Neuronal stem cell (in vitro differentiated cells): Measurements from ENCODE around the gene FCN3.
A peak's percentile ranks its signal among the peaks of the same experiment; 100 is the strongest.

Experiments
- DNase-seq: peaks from one replicate; pipeline ENCODE4 v3.0.0-alpha.2; 2013; ENCODE audit warnings: low spot score
- H2AFZ ChIP-seq: one replicate; pipeline ENCODE4 v1.6.1; 2013; ENCODE audit warnings: mild to moderate bottlenecking, low read length, inconsistent platforms
- H2AK5ac ChIP-seq: 2 replicates; pipeline ENCODE4 v1.6.1; 2013; ENCODE audit warnings: low read depth, mild to moderate bottlenecking, inconsistent platforms, low read length, moderate library complexity, mixed read lengths
- H2BK120ac ChIP-seq: 2 replicates; pipeline ENCODE4 v1.6.1; 2013; ENCODE audit warnings: low read depth, mild to moderate bottlenecking, inconsistent platforms, low read length, moderate library complexity, mixed read lengths
- H2BK12ac ChIP-seq: one replicate; pipeline ENCODE4 v1.6.1; 2013; ENCODE audit warnings: low read length, inconsistent platforms
- H2BK15ac ChIP-seq: 2 replicates; pipeline ENCODE4 v1.6.1; 2013; ENCODE audit warnings: mild to moderate bottlenecking, low read length, inconsistent platforms, mixed read lengths
- H2BK5ac ChIP-seq: one replicate; pipeline ENCODE4 v1.6.1; 2013; ENCODE audit warnings: inconsistent platforms, mild to moderate bottlenecking, low read length, moderate library complexity
- H3K14ac ChIP-seq: one replicate; pipeline ENCODE4 v1.6.1; 2013; ENCODE audit warnings: low read length, inconsistent platforms
- H3K18ac ChIP-seq: 2 replicates; pipeline ENCODE4 v1.6.1; 2013; ENCODE audit warnings: low read length, inconsistent platforms
- H3K23ac ChIP-seq: 2 replicates; pipeline ENCODE4 v1.6.1; 2013; ENCODE audit warnings: low read depth, mild to moderate bottlenecking, mixed read lengths, low read length, inconsistent platforms; ENCODE audit not compliant: poor library complexity
- H3K27ac ChIP-seq: replicated peaks from 3 replicates; pipeline ENCODE4 v1.5.1; 2013; ENCODE audit warnings: low read length, inconsistent platforms
- H3K27me3 ChIP-seq, 3 experiments: 2 replicates each; pipeline ENCODE4 v1.6.1; 2013; ENCODE audit warnings: low read length in 3 of 3, mild to moderate bottlenecking in 2 of 3, inconsistent platforms in 1 of 3, low read depth in 1 of 3, mixed read lengths in 1 of 3, moderate library complexity in 1 of 3; ENCODE audit not compliant: control insufficient read depth in 3 of 3, insufficient read depth in 3 of 3
- H3K36me3 ChIP-seq, 2 donors: replicated peaks in 1 of 2; 2 replicates each; pipeline ENCODE4 v1.6.1; 2013; ENCODE audit warnings: low read length in 2 of 2; ENCODE audit not compliant: control insufficient read depth in 2 of 2, insufficient read depth in 2 of 2
- H3K4ac ChIP-seq: 2 replicates; pipeline ENCODE4 v1.6.1; 2013; ENCODE audit warnings: inconsistent platforms, mild to moderate bottlenecking, low read length, moderate library complexity
- H3K4me1 ChIP-seq, 2 donors: 1 replicate in 1 of 2; 2 replicates in 1 of 2; pipeline ENCODE4 v1.6.1; 2013; ENCODE audit warnings: low read length in 2 of 2, low read depth in 1 of 2; ENCODE audit not compliant: control insufficient read depth in 2 of 2, insufficient read depth in 1 of 2
- H3K4me2 ChIP-seq: one replicate; pipeline ENCODE4 v1.6.1; 2013; ENCODE audit warnings: mild to moderate bottlenecking, low read length, inconsistent platforms; ENCODE audit not compliant: insufficient read depth, poor library complexity, severe bottlenecking
- H3K4me3 ChIP-seq, 2 donors: 2 replicates each; pipeline ENCODE4 v1.5.1; 2013; ENCODE audit warnings: low read length in 2 of 2, mild to moderate bottlenecking in 2 of 2, inconsistent platforms in 1 of 2, moderate library complexity in 1 of 2
- H3K79me1 ChIP-seq: one replicate; pipeline ENCODE4 v1.6.1; 2013; ENCODE audit warnings: low read depth, mild to moderate bottlenecking, inconsistent platforms, low read length, moderate library complexity
- H3K9ac ChIP-seq: one replicate; pipeline ENCODE4 v1.6.1; 2013; ENCODE audit warnings: mild to moderate bottlenecking, low read depth, low read length, inconsistent platforms; ENCODE audit not compliant: poor library complexity
- H3K9me3 ChIP-seq, 2 donors: replicated peaks in 1 of 2; 2 replicates each; pipeline versions ENCODE3 to v1.6.1; 2013; ENCODE audit warnings: low read length in 2 of 2, mild to moderate bottlenecking in 2 of 2, inconsistent platforms in 1 of 2, low read depth in 1 of 2, mixed read lengths in 1 of 2, moderate library complexity in 1 of 2; ENCODE audit not compliant: control insufficient read depth in 2 of 2, insufficient read depth in 1 of 2
- H4K8ac ChIP-seq: one replicate; pipeline ENCODE4 v1.6.1; 2013; ENCODE audit warnings: low read depth, mild to moderate bottlenecking, inconsistent platforms, low read length, moderate library complexity
- H4K91ac ChIP-seq: one replicate; pipeline ENCODE4 v1.6.1; 2013; ENCODE audit warnings: low read length, low read depth, mild to moderate bottlenecking, inconsistent platforms; ENCODE audit not compliant: poor library complexity
- WGBS, 2 donors: extraction: QIAGEN DNeasy Blood & Tissue Kit; methylation state at CpG; one replicate each; pipeline ENCODE4 v1.1.7; 2013; ENCODE audit warnings: missing lambda C conversion rate in 2 of 2, mixed read lengths in 1 of 2; ENCODE audit not compliant: insufficient read length in 2 of 2, insufficient replicate concordance in 1 of 2; ENCODE audit errors: extremely low coverage in 2 of 2; 5-methylcytosine and 5-hydroxymethylcytosine counted together

FCN3 gene

GRCh38 chr1:27348861-27349783 is 25.5 kb downstream of the FCN3 start:
- Histone ChIP-seq H2BK120ac (peak overlapping the region; percentile 13), H3K9me3 (peaks cover 0 to 4% of the 10 kb centered on the region in 2 donors), H4K8ac (no peak overlapping the region), H3K9ac (peak overlapping the region; percentile 85), H3K4me3 (peak overlapping the region; percentile 25 to 78), H2AK5ac (peak overlapping the region; percentile 93), H3K4me1 (peaks cover 12 to 19% of the 10 kb centered on the region in 2 donors), H3K14ac (peak overlapping the region; percentile 42), H3K79me1 (peaks cover 1% of the 10 kb centered on the region), H3K18ac (peak overlapping the region; percentile 89), H2BK15ac (peak overlapping the region; percentile 53), H3K4ac (no peak overlapping the region), H4K91ac (no peak overlapping the region), H3K4me2 (peak overlapping the region; percentile 75), H3K27ac (no peak overlapping the region), H2BK5ac (peak overlapping the region; percentile 42), H3K36me3 (peaks cover 3 to 5% of the 10 kb centered on the region in 2 donors), H2AFZ (peak overlapping the region; percentile 91), H2BK12ac (no peak overlapping the region), H3K23ac (peak overlapping the region; percentile 29), H3K27me3 (peaks cover 0 to 14% (median 5%) of the 10 kb centered on the region in 3 experiments)
- no CpG with 5 or more reads among the region's 51 CpGs for WGBS, 2 donors
- peak; percentile 56 for DNase-seq

GRCh38 chr1:27346991-27347624 is 27.5 kb downstream of the FCN3 start:
- Histone ChIP-seq H3K23ac (peak overlapping the region; percentile 94), H3K4me1 (peaks cover 28 to 32% of the 10 kb centered on the region in 2 donors), H3K27ac (no peak overlapping the region), H4K8ac (no peak overlapping the region), H3K9me3 (peaks cover 0 to 4% of the 10 kb centered on the region in 2 donors), H2AK5ac (peak overlapping the region; percentile 88), H3K9ac (no peak overlapping the region), H3K18ac (no peak overlapping the region), H3K27me3 (peaks cover 0 to 14% (median 5%) of the 10 kb centered on the region in 3 experiments), H3K4me3 (no peak overlapping the region), H2BK120ac (no peak overlapping the region), H3K79me1 (peaks cover 1% of the 10 kb centered on the region), H2BK15ac (peak overlapping the region; percentile 68), H3K4me2 (no peak overlapping the region), H2BK12ac (no peak overlapping the region), H2BK5ac (no peak overlapping the region), H4K91ac (no peak overlapping the region), H3K14ac (no peak overlapping the region), H3K4ac (no peak overlapping the region), H3K36me3 (peaks cover 0 to 3% of the 10 kb centered on the region in 2 donors), H2AFZ (no peak overlapping the region)
- DNase-seq = no peak
- no CpG with 5 or more reads among the region's 14 CpGs for WGBS, 2 donors

- Histone ChIP-seq H3K23ac (no peak overlapping the region), H3K9me3 (peaks cover 0 to 4% of the 10 kb centered on the region in 2 donors), H2BK12ac (no peak overlapping the region), H2BK5ac (no peak overlapping the region), H2AFZ (no peak overlapping the region), H3K27me3 (peaks cover 0 to 14% (median 5%) of the 10 kb centered on the region in 3 experiments), H3K4ac (no peak overlapping the region), H3K27ac (no peak overlapping the region), H2AK5ac (no peak overlapping the region), H4K91ac (no peak overlapping the region), H3K4me1 (peaks cover 33 to 35% of the 10 kb centered on the region in 2 donors), H3K9ac (no peak overlapping the region), H2BK15ac (no peak overlapping the region), H3K4me3 (no peak overlapping the region), H2BK120ac (no peak overlapping the region), H3K36me3 (peaks cover 0 to 3% of the 10 kb centered on the region in 2 donors), H3K14ac (no peak overlapping the region), H3K79me1 (peaks cover 1% of the 10 kb centered on the region), H3K18ac (no peak overlapping the region), H3K4me2 (no peak overlapping the region), H4K8ac (no peak overlapping the region)
- no peak for DNase-seq
- WGBS, 2 donors = no CpG with 5 or more reads among the region's 8 CpGs
Observed at GRCh38 chr1:27346357-27346756, 28.3 kb downstream of the FCN3 start.

- Histone ChIP-seq H3K18ac (peak overlapping the region; percentile 70), H3K9me3 (peaks cover 0 to 2% of the 10 kb centered on the region in 2 donors), H3K14ac (no peak overlapping the region), H3K79me1 (peaks cover 1% of the 10 kb centered on the region), H4K8ac (no peak overlapping the region), H2AFZ (no peak overlapping the region), H3K9ac (no peak overlapping the region), H2AK5ac (peak overlapping the region; percentile 11), H3K36me3 (peaks cover 0 to 3% of the 10 kb centered on the region in 2 donors), H2BK120ac (no peak overlapping the region), H3K4me3 (no peak overlapping the region), H2BK12ac (no peak overlapping the region), H2BK15ac (peak overlapping the region; percentile 19), H3K4ac (no peak overlapping the region), H4K91ac (no peak overlapping the region), H3K4me1 (peaks cover 34 to 35% of the 10 kb centered on the region in 2 donors), H3K4me2 (no peak overlapping the region), H3K23ac (no peak overlapping the region), H2BK5ac (peak overlapping the region; percentile 16), H3K27me3 (peaks cover 0 to 9% (median 2%) of the 10 kb centered on the region in 3 experiments), H3K27ac (no peak overlapping the region)
- no CpG with 5 or more reads among the region's 12 CpGs for WGBS, 2 donors
- no peak for DNase-seq
Observed at GRCh38 chr1:27345272-27345671, 29.4 kb downstream of the FCN3 start.
